Measurements from ENCODE around the gene TTYH2.
"Not testable (repeated sequence)": the region's sequence is repeated elsewhere in the genome, so short reads cannot be mapped to it uniquely, and the experiment has no call there.

The TTYH2 gene

GRCh38 chr17:74244548-74244947 lies 31.2 kb downstream of the TTYH2 start:
- intact Hi-C loops (cut with DNase I): loop anchor here (2.0 kb wide), 1 partner anchor 32 kb away; the partner anchor contains the start of gene TTYH2
- DNase-seq: peak in 41 of 42 donors; percentile 34 to 91 (median 77)

DNA sequence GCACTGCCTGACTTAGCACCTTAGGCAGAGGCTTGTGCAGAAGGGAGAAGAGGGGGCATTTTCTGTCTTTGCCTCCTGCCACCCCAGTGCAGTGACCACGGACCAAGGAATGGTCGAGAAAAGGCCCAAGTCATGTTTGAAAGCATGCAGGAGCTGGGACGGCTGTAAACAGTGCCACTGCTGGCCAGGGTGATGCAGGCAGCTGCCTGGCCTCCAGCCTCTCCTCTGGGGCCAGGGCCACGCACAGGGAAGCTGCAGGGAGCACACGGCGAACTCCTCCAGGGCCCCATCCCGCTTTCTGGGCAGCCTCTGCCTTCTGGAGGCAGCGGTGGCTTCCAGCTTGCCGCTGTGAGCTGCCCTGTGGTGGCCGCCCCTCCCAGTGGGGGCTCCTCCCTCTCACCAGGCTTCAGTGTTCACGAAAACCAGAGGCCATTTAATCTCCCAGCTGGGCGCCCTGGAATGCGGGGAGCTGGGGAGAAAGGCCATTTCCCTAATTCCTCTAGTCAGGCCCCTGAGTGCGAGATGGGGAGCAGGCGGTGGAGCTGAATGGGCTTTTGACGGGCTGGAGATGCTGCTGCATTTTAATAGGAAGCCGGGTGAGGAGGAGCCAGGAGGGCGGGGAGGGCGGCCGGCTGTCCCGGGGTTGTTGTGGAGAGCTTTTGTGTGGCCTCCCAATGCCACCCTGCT lies 31.9 kb downstream of the TTYH2 start:
- intact Hi-C loops (cut with DNase I): loop anchor here (2.0 kb wide), 1 partner anchor 32 kb away; the partner anchor contains the start of gene TTYH2

GRCh38 chr17:74245871-74246270 lies 32.5 kb downstream of the TTYH2 start:
- no peak for DNase-seq
- intact Hi-C loops (cut with DNase I): loop anchor here (2.0 kb wide), 1 partner anchor 33 kb away; the partner anchor contains the start of gene TTYH2

More for the DNA sequence above, 31.9 kb downstream of the TTYH2 start:
- peak; percentile 77 to 98 (median 93) for DNase-seq

- intact Hi-C loops (cut with DNase I): no loop called here
- DNase-seq: peak in 36 of 42 donors; percentile 29 to 86 (median 56)
Observed at GRCh38 chr17:74249590-74250270, 36.4 kb downstream of the TTYH2 start.

DNA sequence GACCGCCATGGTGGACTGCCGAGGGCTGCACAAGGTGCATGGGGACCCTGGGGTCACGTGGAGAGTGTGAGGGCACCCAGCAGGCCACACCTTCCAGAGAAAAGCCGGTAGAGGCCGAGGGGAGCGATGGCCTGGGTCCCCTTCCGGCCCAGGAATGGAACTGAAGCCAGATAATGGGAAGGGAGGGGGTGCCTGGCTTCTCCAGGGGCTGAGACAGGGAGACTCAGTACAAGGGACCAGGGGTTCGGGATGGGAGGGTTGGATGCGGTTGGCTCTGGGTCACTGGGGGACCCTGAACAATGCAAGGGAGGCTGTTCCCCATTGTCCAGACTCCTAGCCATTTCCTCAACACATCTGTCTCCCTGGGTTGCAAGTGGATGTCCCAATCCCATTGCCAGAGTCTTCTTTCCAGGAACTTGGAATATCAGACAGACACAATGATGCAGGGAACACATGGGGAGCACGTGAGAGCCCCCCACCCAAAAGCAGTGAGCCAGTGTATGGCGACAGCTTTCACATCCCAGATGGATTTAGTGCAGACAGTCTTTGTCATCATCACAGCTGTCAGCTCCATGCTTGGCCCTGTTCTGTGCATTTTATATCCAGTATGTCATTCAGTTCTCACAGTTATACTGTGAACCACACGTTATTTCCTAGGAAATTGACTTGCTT lies 37.1 kb downstream of the TTYH2 start:
- no peak for DNase-seq
- intact Hi-C loops (cut with DNase I): no loop called here

DNA sequence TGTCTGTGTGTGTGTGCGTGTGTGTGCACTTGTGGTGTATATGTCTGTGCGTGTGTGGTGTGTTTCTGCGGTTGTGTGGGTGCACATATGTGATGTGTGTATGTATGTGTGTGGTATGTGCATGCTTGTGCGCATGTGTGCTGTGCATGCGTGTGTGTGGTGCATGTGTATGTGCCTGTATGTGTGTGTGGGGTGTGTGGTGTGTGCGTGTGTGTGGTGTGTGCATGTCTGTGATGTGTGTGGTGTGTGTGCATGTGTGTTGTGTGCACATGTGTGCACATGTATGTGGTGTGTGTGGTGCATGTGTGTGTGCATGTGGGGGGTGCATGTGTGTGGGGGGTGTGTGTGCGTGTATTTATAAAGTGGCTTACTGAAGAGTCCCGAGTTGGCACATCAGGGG lies 37.7 kb downstream of the TTYH2 start:
- intact Hi-C loops (cut with DNase I): no loop called here
- no peak for DNase-seq

DNA sequence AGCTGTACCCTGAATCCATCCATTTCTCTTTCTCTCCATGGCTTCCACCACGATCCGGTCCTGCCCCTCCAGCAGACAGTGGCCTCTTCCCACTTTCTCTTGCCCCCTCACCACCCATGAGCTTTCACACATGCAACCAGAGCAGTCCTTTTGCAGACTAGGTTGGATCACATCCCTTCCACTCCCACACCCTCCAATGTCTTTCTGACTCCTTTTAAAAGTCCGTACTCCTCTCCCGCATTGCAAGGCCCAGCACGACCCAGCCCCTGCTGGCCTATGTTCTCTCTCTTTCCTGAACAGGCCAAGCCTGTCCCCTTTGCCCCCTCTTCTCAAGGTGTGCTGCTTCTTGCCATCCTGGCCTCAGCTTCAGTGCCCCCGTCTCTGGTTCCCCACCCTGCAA lies 38.2 kb downstream of the TTYH2 start:
- DNase-seq: no peak
- intact Hi-C loops (cut with DNase I): no loop called here

DNA sequence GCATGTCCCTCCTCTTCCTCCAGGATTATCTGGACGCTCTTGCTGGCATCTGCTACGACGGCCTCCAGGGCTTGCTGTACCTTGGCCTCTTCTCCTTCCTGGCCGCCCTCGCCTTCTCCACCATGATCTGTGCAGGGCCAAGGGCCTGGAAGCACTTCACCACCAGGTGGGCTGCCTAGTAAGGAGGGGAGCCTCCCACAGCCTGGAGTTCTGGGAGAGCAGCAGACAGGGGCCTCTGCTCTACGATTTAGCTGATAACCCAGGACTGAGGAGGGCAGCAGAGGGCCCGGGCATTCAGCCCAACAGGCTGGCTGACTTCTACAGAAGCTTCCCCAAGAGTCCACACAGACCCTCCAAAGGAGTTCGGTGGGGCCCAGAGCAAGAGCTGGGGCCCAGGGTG lies 38.8 kb downstream of the TTYH2 start:
- intact Hi-C loops (cut with DNase I): no loop called here
- DNase-seq: peak in 2 of 42 donors; percentile 47 to 59

- intact Hi-C loops (cut with DNase I): no loop called here
- DNase-seq: no peak
Observed at GRCh38 chr17:74253036-74253435, 39.7 kb downstream of the TTYH2 start.

DNA sequence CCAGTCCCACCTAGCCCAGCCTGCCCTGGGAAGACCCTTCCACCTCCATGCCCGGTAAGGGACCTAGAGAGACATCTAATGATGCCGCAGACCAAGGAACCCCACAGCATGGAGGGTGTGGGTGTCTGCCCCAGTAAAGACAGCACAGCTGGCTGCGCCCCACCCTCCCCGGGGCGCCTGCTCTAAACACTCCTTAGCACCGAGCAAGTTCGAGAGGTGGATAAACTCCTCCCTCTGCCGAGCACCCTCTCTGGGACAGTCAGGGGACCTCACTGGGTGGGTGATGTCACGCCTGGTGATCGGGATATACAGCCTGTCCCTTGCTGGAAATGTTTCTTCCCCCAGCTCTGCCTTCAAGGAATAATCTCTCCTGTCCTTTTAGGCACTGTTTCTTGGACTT lies 43.9 kb downstream of the TTYH2 start:
- intact Hi-C loops (cut with DNase I): no loop called here
- DNase-seq: no peak

DNA sequence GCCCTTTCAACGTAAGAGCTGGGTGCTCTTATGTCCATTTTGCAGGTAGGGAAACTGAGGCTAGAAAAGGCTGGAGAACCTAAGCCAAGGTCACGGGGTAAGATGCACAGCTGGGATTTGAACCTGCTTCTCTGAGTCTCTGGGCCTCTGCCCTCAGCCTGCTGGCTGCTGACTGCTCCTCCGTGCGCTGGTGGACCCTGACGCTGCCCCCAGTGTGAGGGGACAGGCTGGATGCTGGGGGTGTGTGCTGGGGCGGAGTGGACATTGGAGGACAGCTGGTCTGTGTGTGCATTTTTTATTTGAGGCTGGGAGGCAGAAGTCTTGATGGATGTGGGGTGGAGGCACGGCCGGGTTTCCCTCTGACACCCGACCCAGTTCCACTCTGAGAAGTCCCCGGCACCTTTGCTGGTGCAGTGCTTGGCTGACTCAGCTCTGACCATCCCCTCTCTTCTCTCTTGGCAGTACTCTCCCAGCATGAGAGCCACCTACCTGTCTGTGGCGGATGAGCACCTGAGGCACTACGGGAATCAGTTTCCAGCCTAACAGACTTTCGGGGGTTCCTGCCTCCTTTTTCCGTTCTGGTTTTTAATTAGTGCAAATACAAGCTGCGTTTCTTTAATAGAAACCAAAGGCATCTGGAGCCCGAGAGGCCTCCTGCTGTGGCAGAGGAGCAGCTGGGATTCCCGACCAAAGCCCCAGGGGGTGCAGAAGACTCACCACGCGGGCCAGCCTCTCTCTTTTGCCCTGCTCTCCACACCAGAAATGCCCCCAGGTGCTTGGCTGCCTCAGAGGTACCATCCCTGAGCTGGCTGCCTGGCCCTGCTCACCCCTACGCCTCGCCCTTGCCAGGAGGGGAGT lies 46.5 kb downstream of the TTYH2 start:
- DNase-seq: no peak
- intact Hi-C loops (cut with DNase I): no loop called here

DNA sequence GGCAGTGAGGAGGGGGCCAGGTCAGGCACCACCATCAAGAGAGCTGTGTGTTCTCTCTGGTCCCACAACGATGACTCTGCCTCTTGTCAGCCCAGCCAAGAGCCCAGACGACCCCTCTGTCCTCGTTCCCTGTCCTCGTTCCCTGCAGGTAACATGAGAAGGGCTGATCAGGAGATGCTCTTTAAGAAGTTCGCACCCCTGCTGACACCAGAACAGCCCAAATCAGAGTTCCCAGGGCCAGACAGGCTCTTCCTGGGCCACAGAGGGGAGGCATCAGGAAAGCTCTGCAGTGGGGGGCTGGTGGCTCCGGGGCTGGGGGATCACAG lies 47.1 kb downstream of the TTYH2 start:
- intact Hi-C loops (cut with DNase I): no loop called here
- DNase-seq: no peak

DNA sequence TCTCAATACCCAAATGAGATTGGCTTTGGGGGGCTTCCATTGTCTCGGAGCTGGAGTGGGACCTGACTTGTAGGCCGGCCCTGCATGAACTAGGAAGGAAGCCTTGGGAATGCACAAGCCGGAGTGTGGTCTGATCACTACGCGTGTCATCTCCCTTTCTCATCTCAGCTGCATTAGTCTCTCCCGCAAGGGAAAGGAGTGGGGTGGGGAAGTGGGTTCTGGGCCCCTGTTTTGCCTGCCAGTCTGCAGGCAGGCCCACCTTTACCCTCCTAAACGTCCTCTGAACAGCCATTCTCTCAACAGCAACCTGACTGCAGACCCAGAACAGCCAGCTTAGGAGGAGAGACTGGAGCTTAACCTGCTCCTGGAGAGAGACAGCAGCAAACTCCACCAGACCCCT lies 49.2 kb downstream of the TTYH2 start:
- DNase-seq: no peak
- intact Hi-C loops (cut with DNase I): no loop called here

GRCh38 chr17:74267054-74267453 lies 53.7 kb downstream of the TTYH2 start:
- intact Hi-C loops (cut with DNase I); DNase-seq: not testable (repeated sequence)

GRCh38 chr17:74267579-74267978 lies 54.2 kb downstream of the TTYH2 start:
- DNase-seq: no peak
- intact Hi-C loops (cut with DNase I): no loop called here

- intact Hi-C loops (cut with DNase I): no loop called here
- DNase-seq: no peak
Observed at GRCh38 chr17:74267987-74268499, 54.7 kb downstream of the TTYH2 start.

- intact Hi-C loops (cut with DNase I): no loop called here
- no peak for DNase-seq
Observed at GRCh38 chr17:74268558-74268957, 55.2 kb downstream of the TTYH2 start.

- intact Hi-C loops (cut with DNase I): no loop called here
- no peak for DNase-seq
Observed at GRCh38 chr17:74270333-74270732, 57.0 kb downstream of the TTYH2 start.

- no peak for DNase-seq
Observed at GRCh38 chr17:74271281-74271680, 57.9 kb downstream of the TTYH2 start.

More at GRCh38 chr17:74271281-74271680, 57.9 kb downstream of the TTYH2 start:
- intact Hi-C loops (cut with DNase I): no loop called here
